OCI-LY1 (cell line): Measurements from ENCODE around the gene MAML2.

ENCODE experiments used
- H2AFZ ChIP-seq: fragments of 200-600 bp; sonication (generic), shearing (Covaris generic); 2 replicates; pipeline ENCODE4 v1.6.0; 2014; ENCODE audit warnings: antibody characterized with exemption, mild to moderate bottlenecking, low read length
- H3F3A ChIP-seq: fragments of 200-600 bp; sonication (generic), shearing (Covaris generic); 2 replicates; pipeline ENCODE4 v1.6.0; 2014; ENCODE audit warnings: mild to moderate bottlenecking, antibody characterized with exemption, low read length, moderate library complexity; ENCODE audit not compliant: insufficient read depth
- H3K27ac ChIP-seq: fragments of 200-600 bp; sonication (generic); 2 replicates; pipeline ENCODE4 v1.5.1; 2014; ENCODE audit warnings: low read length, mixed run types, mild to moderate bottlenecking, low read depth; ENCODE audit not compliant: poor library complexity, severe bottlenecking
- H3K27me3 ChIP-seq: fragments of 200-600 bp; sonication (generic); 2 replicates; pipeline ENCODE4 v1.6.0; 2014; ENCODE audit warnings: antibody characterized with exemption, mild to moderate bottlenecking, low read length, moderate library complexity; ENCODE audit not compliant: insufficient read depth
- H3K36me3 ChIP-seq: fragments of 200-600 bp; sonication (generic); 2 replicates; pipeline ENCODE4 v1.6.1; 2014; ENCODE audit warnings: mild to moderate bottlenecking, antibody characterized with exemption, low read length, moderate library complexity, mixed read lengths; ENCODE audit not compliant: insufficient read depth
- H3K4me1 ChIP-seq: fragments of 200-600 bp; sonication (generic); 2 replicates; pipeline ENCODE4 v1.5.1; 2014; ENCODE audit warnings: mild to moderate bottlenecking, low read length, moderate library complexity; ENCODE audit not compliant: insufficient read depth, severe bottlenecking
- H3K4me2 ChIP-seq: fragments of 200-600 bp; sonication (generic), shearing (Covaris generic); 2 replicates; pipeline ENCODE4 v1.6.1; 2014; ENCODE audit warnings: low read length
- H3K4me3 ChIP-seq: fragments of 200-600 bp; sonication (generic); 2 replicates; pipeline ENCODE4 v1.5.1; 2014; ENCODE audit warnings: low read length, low read depth, mild to moderate bottlenecking, mixed read lengths; ENCODE audit not compliant: poor library complexity, severe bottlenecking
- H3K79me2 ChIP-seq: fragments of 200-600 bp; shearing (Covaris generic); 2 replicates; pipeline ENCODE4 v1.6.1; 2016; ENCODE audit warnings: mixed run types, low read length, mixed read lengths; ENCODE audit not compliant: insufficient read depth
- H3K9ac ChIP-seq: fragments of 200-600 bp; sonication (generic), shearing (Covaris generic); 2 replicates; pipeline ENCODE4 v1.6.1; 2014; ENCODE audit warnings: mild to moderate bottlenecking, low read length, mixed read lengths
- H3K9me2 ChIP-seq: fragments of 200-600 bp; sonication (generic), shearing (Covaris generic); 2 replicates; pipeline ENCODE4 v1.6.1; 2014; ENCODE audit warnings: low read depth, mild to moderate bottlenecking, low read length, mixed read lengths
- H3K9me3 ChIP-seq: fragments of 200-600 bp; shearing (Covaris generic); 2 replicates; pipeline ENCODE4 v1.6.1; 2014; ENCODE audit warnings: low read length, mixed read lengths
- H4K20me1 ChIP-seq: fragments of 200-600 bp; sonication (generic), shearing (Covaris generic); 2 replicates; pipeline ENCODE4 v1.6.0; 2016; ENCODE audit warnings: mild to moderate bottlenecking, low read length; ENCODE audit not compliant: insufficient read depth
- CTCF ChIP-seq: fragments of 200-600 bp; sonication (generic), shearing (Covaris generic); IDR thresholded peaks from 2 replicates; pipeline ENCODE4 v1.5.1; 2017; ENCODE audit warnings: mild to moderate bottlenecking, antibody characterized with exemption, low read length, moderate library complexity, mixed read lengths
- EZH2 ChIP-seq: fragments of 200-600 bp; sonication (generic), shearing (Covaris generic); IDR thresholded peaks from 2 replicates; pipeline ENCODE4 v1.8.0; 2017; ENCODE audit warnings: borderline replicate concordance, mixed run types, mild to moderate bottlenecking, antibody characterized with exemption, low read length, moderate library complexity, mixed read lengths

Gene MAML2

GRCh38 chr11:96303064-96303463, 39.9 kb downstream of the MAML2 start:
- Histone ChIP-seq H4K20me1 (no peaks in the 10 kb centered on the region), H3K9me3 (no peaks in the 10 kb centered on the region), H3K4me1 (peaks cover 15% of the 10 kb centered on the region), H3K9ac (no peak overlapping the region), H3K9me2 (no peaks in the 10 kb centered on the region), H3K79me2 (no peaks in the 10 kb centered on the region), H3K27me3 (no peaks in the 10 kb centered on the region), H3K27ac (no peak overlapping the region), H3F3A (no peaks in the 10 kb centered on the region), H2AFZ (no peak overlapping the region), H3K4me3 (no peak overlapping the region), H3K36me3 (no peaks in the 10 kb centered on the region), H3K4me2 (no peak overlapping the region)
- no peak for TF ChIP-seq EZH2
- TF ChIP-seq CTCF, result no peak

- Histone ChIP-seq H3K9me3 (no peaks in the 10 kb centered on the region), H3K36me3 (no peaks in the 10 kb centered on the region), H4K20me1 (no peaks in the 10 kb centered on the region), H3K4me2 (no peak overlapping the region), H3K9ac (no peak overlapping the region), H3K27ac (no peak overlapping the region), H3K9me2 (no peaks in the 10 kb centered on the region), H2AFZ (no peak overlapping the region), H3K27me3 (no peaks in the 10 kb centered on the region), H3K4me1 (peaks cover 8% of the 10 kb centered on the region), H3K79me2 (no peaks in the 10 kb centered on the region), H3F3A (no peaks in the 10 kb centered on the region), H3K4me3 (no peak overlapping the region)
- TF ChIP-seq CTCF, result no peak
- no peak for TF ChIP-seq EZH2
Observed at GRCh38 chr11:96301818-96302217, 41.2 kb downstream of the MAML2 start.

GRCh38 chr11:96299155-96299888, 43.7 kb downstream of the MAML2 start:
- H3K9me2 ChIP-seq, result no peaks in the 10 kb centered on the region
- H3K79me2 ChIP-seq, result no peaks in the 10 kb centered on the region
- H3K27me3 ChIP-seq, result no peaks in the 10 kb centered on the region
- TF ChIP-seq CTCF, result no peak
- H4K20me1 ChIP-seq, result no peaks in the 10 kb centered on the region
- H3K36me3 ChIP-seq, result no peaks in the 10 kb centered on the region
- H3F3A ChIP-seq, result no peaks in the 10 kb centered on the region
- peaks cover 5% of the 10 kb centered on the region for H3K4me1 ChIP-seq
- H3K4me3 ChIP-seq, result no peak overlapping the region
- no peak overlapping the region for H3K27ac ChIP-seq
- no peak overlapping the region for H2AFZ ChIP-seq
- H3K9me3 ChIP-seq, result no peaks in the 10 kb centered on the region
- H3K9ac ChIP-seq, result no peak overlapping the region
- H3K4me2 ChIP-seq, result no peak overlapping the region
